Measurements from ENCODE around the gene SETD7. TPM values are rescaled to one million over a fixed set of nuclear protein-coding genes. Genes with fewer than 3 reads are reported as not detected.

SETD7 gene
- total RNA-seq, 2 experiments from 2014 or later: 12.4 to 12.5 TPM

Other genes with a start within 250 kb of the SETD7 start
- gene RAB33B, start 102.1 kb downstream of the SETD7 start, total RNA-seq: 1 to 10 TPM; 6.0 to 6.4 TPM
- gene MGST2, start 109.6 kb upstream of the SETD7 start, total RNA-seq: 10 to 100 TPM; 28.9 to 32.8 TPM